ENCODE data around the gene FUT3. TPM values are rescaled to one million over a fixed set of nuclear protein-coding genes. Genes with fewer than 3 reads are reported as not detected.

FUT3 gene
- total RNA-seq, 1 experiment from 2014 or later, result 2.6 TPM

DNA sequence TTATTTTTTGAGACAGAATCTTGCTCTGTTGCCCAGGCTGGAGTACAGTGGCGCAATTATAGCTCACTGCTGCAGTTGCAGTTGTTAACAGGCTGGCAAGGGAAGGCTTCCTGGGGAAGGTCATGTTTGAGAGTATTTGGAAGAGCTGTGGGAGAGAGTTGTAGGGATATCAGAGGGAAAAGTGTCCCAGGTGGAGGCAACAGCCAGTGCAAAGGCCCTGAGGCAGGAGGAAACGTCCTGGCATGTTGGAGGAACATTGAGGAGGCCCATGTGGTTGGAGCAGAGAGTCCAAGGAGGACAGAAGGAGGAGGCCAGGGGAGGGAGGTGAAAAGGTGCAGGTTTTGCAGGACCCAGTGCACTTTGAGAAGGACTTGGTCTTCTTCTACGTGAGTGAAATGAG is 58.1 kb downstream of the FUT3 start (continued):
- TF ChIP-seq, protein P1, sequence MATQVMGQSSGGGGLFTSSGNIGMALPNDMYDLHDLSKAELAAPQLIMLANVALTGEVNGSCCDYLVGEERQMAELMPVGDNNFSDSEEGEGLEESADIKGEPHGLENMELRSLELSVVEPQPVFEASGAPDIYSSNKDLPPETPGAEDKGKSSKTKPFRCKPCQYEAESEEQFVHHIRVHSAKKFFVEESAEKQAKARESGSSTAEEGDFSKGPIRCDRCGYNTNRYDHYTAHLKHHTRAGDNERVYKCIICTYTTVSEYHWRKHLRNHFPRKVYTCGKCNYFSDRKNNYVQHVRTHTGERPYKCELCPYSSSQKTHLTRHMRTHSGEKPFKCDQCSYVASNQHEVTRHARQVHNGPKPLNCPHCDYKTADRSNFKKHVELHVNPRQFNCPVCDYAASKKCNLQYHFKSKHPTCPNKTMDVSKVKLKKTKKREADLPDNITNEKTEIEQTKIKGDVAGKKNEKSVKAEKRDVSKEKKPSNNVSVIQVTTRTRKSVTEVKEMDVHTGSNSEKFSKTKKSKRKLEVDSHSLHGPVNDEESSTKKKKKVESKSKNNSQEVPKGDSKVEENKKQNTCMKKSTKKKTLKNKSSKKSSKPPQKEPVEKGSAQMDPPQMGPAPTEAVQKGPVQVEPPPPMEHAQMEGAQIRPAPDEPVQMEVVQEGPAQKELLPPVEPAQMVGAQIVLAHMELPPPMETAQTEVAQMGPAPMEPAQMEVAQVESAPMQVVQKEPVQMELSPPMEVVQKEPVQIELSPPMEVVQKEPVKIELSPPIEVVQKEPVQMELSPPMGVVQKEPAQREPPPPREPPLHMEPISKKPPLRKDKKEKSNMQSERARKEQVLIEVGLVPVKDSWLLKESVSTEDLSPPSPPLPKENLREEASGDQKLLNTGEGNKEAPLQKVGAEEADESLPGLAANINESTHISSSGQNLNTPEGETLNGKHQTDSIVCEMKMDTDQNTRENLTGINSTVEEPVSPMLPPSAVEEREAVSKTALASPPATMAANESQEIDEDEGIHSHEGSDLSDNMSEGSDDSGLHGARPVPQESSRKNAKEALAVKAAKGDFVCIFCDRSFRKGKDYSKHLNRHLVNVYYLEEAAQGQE (IDR thresholded peaks at IDR 0.05; ENCODE audit: low read depth), result no peak
- TF ChIP-seq RAD21 (IDR thresholded peaks at IDR 0.05; ENCODE audit: low read depth), result no peak
- TF ChIP-seq EGR1 (IDR thresholded peaks at IDR 0.05; ENCODE audit: low read depth), result no peak
- TF ChIP-seq SIN3A (IDR thresholded peaks at IDR 0.05; ENCODE audit: low read depth), result no peak
- no peak for TF ChIP-seq ELF1 (IDR thresholded peaks at IDR 0.05; ENCODE audit: borderline replicate concordance, low read depth)
- TF ChIP-seq CBX3 (IDR thresholded peaks at IDR 0.05; ENCODE audit: low read depth), result no peak

Other genes with a start within 250 kb of the FUT3 start
- 86.9 TPM for gene SAFB2, start 228.7 kb downstream of the FUT3 start, total RNA-seq (2021; ENCODE audit: unreplicated experiment)
- gene SAFB, start 228.4 kb downstream of the FUT3 start, total RNA-seq (2021; ENCODE audit: unreplicated experiment), result 143 TPM
- 61.6 TPM for gene MICOS13, start 170.9 kb downstream of the FUT3 start, total RNA-seq (2021; ENCODE audit: unreplicated experiment)
- gene HSD11B1L, start 170.4 kb downstream of the FUT3 start, total RNA-seq (2021; ENCODE audit: unreplicated experiment), result 6.0 TPM
- 1,504 TPM for gene RPL36, start 161.2 kb downstream of the FUT3 start, total RNA-seq (2021; ENCODE audit: unreplicated experiment)
- gene LONP1, start 131.3 kb downstream of the FUT3 start, total RNA-seq (2021; ENCODE audit: unreplicated experiment), result 180 TPM
- not detected for gene CATSPERD, start 130.8 kb downstream of the FUT3 start, total RNA-seq (2021; ENCODE audit: unreplicated experiment)
- 13.5 TPM for gene PRR22, start 66.7 kb downstream of the FUT3 start, total RNA-seq (2021; ENCODE audit: unreplicated experiment)
- 78.1 TPM for gene DUS3L, start 60.3 kb downstream of the FUT3 start, total RNA-seq (2021; ENCODE audit: unreplicated experiment)
- 11.5 TPM for gene NRTN, start 46.4 kb downstream of the FUT3 start, total RNA-seq (2021; ENCODE audit: unreplicated experiment)
- gene FUT6, start 11.7 kb downstream of the FUT3 start, total RNA-seq (2021; ENCODE audit: unreplicated experiment), result not detected
- 0.84 TPM for gene FUT5, start 19.1 kb upstream of the FUT3 start, total RNA-seq (2021; ENCODE audit: unreplicated experiment)
- 311 TPM for gene NDUFA11, start 52.3 kb upstream of the FUT3 start, total RNA-seq (2021; ENCODE audit: unreplicated experiment)
- gene VMAC, start 53.4 kb upstream of the FUT3 start, total RNA-seq (2021; ENCODE audit: unreplicated experiment), result 2.1 TPM
- gene CAPS, start 62.8 kb upstream of the FUT3 start, total RNA-seq (2021; ENCODE audit: unreplicated experiment), result 2.5 TPM
- gene RANBP3, start 126.7 kb upstream of the FUT3 start, total RNA-seq (2021; ENCODE audit: unreplicated experiment), result 62.4 TPM

Data from HCT116 (cell line).